Stimulated activated CD4-positive, alpha-beta T cell treated with anti-CD3 and anti-CD28 coated beads, Interleukin-15, amount 100 ng/mL, for 48 hours (primary cell): ENCODE measurements around the gene PTPN4.
"Not testable (repeated sequence)": the region's sequence is repeated elsewhere in the genome, so short reads cannot be mapped to it uniquely, and the experiment has no call there.

Source experiments
- DNase-seq, 2 donors: peaks; one replicate each; pipeline ENCODE4 v3.0.0-alpha.2; 2020; ENCODE audit warnings: low read depth in 2 of 2

The PTPN4 gene

DNA sequence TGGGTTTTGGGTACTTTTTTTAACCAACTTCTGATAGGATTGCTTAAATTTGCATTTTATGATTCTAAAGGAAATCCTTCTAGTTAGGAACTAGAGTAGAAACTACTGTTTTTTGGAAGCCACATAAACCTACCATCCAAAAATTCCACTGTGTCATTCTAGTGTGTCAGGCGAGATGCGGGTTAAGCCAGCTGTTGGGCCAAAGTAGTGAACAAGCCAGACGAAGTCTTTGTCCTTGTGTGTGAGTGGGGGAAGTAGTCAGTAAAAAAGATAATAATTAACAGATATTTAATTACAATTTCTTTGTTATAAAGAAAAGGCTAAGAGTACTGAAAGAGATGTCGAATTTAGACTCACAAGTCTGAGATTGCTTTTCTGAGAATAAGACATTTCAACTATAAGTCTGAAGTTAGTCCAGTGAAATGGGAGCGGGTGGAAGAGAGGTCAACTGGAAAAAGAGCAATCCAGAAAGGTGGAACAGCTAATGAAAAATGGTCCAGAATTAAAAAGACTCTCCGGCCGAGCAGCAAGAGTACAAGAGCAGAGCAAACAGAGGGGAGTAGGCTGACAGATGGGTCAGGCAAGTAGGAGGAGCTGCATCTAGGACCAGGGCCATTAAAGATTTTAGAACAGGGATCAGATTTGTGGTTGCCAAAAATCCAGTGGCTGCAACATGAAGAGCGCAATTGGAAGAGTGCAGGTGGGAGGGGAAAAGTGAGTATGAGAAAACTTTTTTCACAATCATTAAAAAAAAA, 254.7 kb downstream of the PTPN4 start:
- DNase-seq = no peak

DNA sequence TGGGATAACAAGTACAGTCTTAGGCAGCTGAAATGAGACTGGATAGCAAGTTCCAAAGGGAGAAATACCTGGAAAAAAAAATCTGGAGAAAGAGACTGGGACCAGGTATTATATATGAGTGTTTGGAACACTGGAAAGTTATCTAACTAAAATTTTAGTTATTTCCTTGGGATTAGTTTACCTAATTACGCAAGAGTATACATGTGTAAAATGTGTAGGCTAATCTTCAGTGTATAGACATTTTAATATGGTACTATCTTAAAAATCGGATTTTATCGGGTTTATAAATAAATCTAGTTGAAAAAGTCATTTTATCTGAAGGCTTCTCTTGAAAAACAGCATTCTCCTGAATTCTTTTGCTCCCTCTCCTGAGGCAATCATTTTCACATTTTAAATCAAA, 257.1 kb downstream of the PTPN4 start:
- no peak for DNase-seq

DNA sequence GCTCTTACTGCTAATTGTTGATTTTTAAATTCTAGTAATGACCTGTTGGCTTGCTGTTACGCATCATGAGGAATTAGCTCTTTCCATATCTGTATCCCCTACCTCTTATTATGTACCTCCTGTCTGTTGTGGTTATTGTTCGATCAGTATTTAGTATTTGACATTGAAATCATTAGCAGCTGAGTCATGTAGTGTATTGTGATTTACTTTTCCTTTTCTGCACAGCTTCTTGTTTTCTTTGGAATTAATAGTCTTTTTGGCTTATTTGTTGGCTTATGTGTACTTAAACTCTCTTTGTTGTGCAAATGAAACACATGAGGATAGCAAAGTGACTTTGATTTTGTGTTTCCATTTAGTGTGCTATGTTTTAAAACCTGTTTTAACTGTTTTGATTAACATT, 257.5 kb downstream of the PTPN4 start:
- no peak for DNase-seq

DNA sequence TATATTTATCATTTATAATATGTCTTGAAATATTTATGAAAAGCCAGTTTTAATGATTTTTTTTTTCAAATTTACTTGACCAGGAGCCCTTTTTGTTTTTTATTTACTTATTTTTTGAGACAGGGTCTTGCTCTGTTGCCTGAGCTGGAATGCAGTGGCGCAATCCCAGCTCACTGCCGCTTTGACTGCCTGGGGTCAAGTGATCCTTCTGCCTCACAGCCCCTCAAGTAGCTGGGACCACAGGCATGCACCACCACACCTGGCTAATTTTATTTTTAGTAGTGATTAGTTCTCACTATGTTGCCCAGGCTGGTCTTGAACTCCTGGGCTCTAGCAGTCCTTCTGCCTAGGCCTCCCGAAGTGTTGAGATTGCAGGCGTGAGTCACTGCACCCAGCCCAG, 258.8 kb downstream of the PTPN4 start:
- DNase-seq = no peak

DNA sequence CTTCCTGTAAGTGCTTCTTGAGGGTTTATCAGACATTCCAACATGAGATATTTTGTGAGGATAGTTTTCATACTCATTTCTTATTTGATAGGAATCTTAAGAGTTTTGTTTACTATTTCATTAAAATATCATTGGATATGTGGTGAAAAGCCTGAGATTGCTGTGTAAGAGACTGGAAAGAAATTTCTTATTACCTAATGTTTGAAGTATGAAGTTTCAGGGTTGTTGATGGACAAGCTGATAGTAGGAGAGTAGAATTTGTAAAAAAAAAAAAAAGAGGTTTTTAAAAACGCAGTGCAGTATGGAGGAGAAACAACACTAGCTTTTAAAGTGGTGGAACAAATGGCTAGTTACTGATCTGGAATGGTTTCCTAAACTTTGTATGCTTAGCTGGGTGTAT, 260.8 kb downstream of the PTPN4 start:
- DNase-seq = no peak

DNA sequence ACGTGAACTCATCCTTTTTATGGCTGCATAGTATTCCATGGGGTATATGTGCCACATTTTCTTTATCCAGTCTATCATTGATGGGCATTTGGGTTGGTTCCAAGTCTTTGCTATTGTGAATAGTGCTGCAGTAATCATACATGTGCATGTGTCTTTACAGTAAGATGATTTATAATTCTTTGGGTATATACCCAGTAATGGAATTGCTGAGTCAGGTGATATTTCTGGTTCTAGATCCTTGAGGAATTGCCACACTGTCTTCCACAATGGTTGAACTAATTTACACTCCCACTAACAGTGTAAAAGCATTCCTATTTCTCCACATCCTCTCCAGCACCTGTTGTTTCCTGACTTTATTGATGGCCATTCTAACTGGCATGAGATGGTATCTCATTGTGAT, 262.8 kb downstream of the PTPN4 start:
- not testable (repeated sequence) for DNase-seq

DNA sequence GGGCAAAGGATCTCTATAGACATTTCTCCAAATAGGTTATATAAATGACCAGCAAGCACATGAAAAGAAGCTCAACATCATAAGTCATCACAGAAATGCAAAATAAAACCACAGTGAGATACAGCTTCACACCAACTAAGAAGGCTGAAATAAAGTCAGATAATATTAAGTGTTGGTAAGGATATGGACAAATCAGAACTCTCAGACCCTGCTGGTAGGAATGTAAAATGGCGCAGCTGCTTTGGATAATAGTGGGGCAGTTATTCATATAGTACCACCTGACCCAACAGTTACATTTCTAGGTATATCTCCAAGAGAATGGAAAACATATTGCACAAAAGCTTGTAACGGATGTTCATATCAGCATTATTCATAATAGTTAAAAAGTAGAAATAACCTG, 267.2 kb downstream of the PTPN4 start:
- no peak for DNase-seq

DNA sequence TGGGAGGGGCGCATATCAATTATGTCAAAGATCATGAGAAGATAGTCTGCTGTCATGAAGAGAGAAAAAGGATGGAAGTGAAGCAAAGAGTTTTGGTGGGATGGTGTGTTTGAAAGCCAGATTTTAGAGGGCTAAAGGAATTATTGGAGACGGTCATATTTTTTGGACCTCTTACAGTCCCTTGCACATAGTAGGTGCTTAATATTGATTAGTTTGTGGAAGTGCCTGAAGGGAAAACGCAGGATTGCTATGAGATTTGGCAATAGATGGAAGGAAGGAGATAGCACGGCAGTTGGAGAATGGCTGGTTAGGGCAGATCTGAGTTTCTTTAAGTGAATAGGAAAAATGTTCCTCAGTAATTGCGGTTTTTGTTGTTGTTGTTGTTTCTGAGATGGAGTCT, 269.1 kb downstream of the PTPN4 start:
- DNase-seq = no peak

DNA sequence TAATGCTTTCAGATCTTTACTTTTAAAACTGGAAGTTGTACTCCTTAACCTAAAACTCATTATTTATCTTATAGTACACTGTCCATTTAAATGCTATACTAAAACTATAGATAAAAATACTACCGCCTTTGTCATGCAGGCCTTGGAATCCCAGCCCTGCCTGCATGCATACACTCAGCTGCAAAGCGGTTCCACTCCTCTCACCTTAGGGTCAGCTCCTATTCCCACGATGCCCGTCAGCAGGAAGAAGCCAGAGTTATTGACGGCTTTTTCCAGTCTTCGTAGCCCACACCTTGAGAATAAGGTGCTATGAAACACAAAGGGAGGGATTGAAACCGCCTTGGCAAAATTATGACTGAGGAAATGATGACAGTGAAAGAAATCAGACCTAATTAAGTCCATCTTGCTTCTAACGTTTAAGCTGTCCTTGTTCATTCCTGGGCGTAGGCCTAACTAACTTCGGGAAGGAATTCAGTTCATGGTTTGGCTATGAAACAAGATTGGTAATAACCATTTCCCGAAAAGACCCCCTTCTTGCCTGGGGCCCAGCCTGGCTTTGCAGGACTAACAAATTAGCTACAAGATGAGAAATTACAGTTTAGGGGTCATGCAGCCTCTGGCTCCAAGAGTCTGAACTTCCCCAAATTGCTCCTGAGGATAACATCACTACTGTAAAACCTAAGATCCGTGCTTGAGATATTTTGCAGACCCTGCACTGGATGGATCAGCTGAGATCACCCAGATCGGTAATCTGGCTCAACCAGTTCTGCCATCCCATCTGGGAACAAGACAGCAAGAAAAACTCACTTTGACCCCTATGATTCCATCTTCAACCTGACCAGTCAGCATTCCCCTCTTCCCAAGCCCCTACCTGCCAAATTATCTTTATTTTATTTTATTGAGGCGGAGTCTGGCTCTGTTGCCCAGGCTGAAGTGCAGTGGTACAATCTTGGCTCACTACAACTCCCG, 270.2 kb downstream of the PTPN4 start:
- no peak for DNase-seq

DNA sequence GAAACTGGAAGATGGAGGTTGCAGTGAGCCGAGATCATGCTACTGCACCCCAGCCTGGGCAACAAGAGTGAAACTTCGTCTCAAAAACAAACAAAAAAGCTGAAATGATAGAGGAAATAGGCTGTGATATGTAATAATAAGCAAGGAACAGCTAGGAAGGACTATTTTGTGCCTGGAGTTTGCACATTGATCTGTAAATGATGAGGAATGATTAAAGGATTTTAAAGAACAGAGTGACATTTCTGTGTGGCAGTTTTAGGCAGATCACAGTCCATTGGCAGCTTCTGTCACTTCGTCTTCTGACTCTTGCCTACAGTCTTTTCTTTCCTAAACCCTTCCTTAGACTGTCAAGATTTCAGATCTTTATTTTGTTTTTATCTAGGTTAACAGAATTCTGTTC, 272.6 kb downstream of the PTPN4 start:
- no peak for DNase-seq
